Adipocyte (in vitro differentiated cells): Measurements from ENCODE around the gene PDE11A.
A peak's percentile ranks its signal among the peaks of the same experiment; 100 is the strongest.
"Not testable (repeated sequence)": the region's sequence is repeated elsewhere in the genome, so short reads cannot be mapped to it uniquely, and the experiment has no call there.

Experiments used
- DNase-seq: peaks from one replicate; pipeline ENCODE4 v3.0.0-alpha.2; 2015; ENCODE audit warnings: low read depth
- H3K27me3 ChIP-seq: replicated peaks from 2 replicates; pipeline ENCODE4 v1.7.0; 2013; ENCODE audit warnings: mild to moderate bottlenecking, low read length, moderate library complexity; ENCODE audit not compliant: control insufficient read depth, insufficient read depth
- H3K36me3 ChIP-seq: 2 replicates; pipeline ENCODE4 v1.7.0; 2013; ENCODE audit warnings: low read length, mild to moderate bottlenecking, moderate library complexity; ENCODE audit not compliant: control insufficient read depth, insufficient read depth, severe bottlenecking
- H3K4me1 ChIP-seq: 2 replicates; pipeline ENCODE4 v1.7.0; 2013; ENCODE audit warnings: mild to moderate bottlenecking, low read length, moderate library complexity; ENCODE audit not compliant: control insufficient read depth, insufficient read depth
- H3K4me3 ChIP-seq: 2 replicates; pipeline ENCODE4 v1.7.0; 2013; ENCODE audit warnings: mild to moderate bottlenecking, low read length, moderate library complexity
- H3K9ac ChIP-seq: 2 replicates; pipeline ENCODE4 v1.7.0; 2013; ENCODE audit warnings: mild to moderate bottlenecking, low read length, moderate library complexity
- H3K9me3 ChIP-seq: 2 replicates; pipeline ENCODE4 v1.7.0; 2013; ENCODE audit warnings: mild to moderate bottlenecking, low read length, moderate library complexity; ENCODE audit not compliant: control insufficient read depth

PDE11A gene

GRCh38 chr2:178072000-178072382 lies 586 bp downstream of the PDE11A start:
- Histone ChIP-seq H3K4me3 (peak overlapping the region; percentile 82), H3K36me3 (no peaks in the 10 kb centered on the region), H3K4me1 (peaks cover 8% of the 10 kb centered on the region), H3K9ac (no peak overlapping the region), H3K9me3 (no peaks in the 10 kb centered on the region), H3K27me3 (no peaks in the 10 kb centered on the region)
- DNase-seq: no peak

- Histone ChIP-seq H3K4me3 (no peak overlapping the region), H3K9ac (no peak overlapping the region), H3K36me3 (no peaks in the 10 kb centered on the region), H3K4me1 (peaks cover 8% of the 10 kb centered on the region), H3K9me3 (no peaks in the 10 kb centered on the region), H3K27me3 (no peaks in the 10 kb centered on the region)
- DNase-seq: no peak
Measured at GRCh38 chr2:178070824-178071223, 1.8 kb downstream of the PDE11A start.

- H3K4me1 ChIP-seq: peaks cover 8% of the 10 kb centered on the region
- H3K27me3 ChIP-seq: no peaks in the 10 kb centered on the region
- DNase-seq: no peak
- no peaks in the 10 kb centered on the region for H3K36me3 ChIP-seq
- no peaks in the 10 kb centered on the region for H3K9me3 ChIP-seq
- no peak overlapping the region for H3K4me3 ChIP-seq
- no peak overlapping the region for H3K9ac ChIP-seq
Measured at GRCh38 chr2:178069551-178069950, 3.0 kb downstream of the PDE11A start.

- Histone ChIP-seq H3K36me3 (no peaks in the 10 kb centered on the region), H3K9ac (no peak overlapping the region), H3K4me3 (no peak overlapping the region), H3K9me3 (no peaks in the 10 kb centered on the region), H3K27me3 (no peaks in the 10 kb centered on the region), H3K4me1 (peaks cover 8% of the 10 kb centered on the region)
- no peak for DNase-seq
Measured at GRCh38 chr2:178068823-178069454, 3.6 kb downstream of the PDE11A start.

- DNase-seq: no peak
Measured at GRCh38 chr2:178066890-178067669, 5.5 kb downstream of the PDE11A start.

GRCh38 chr2:178066324-178066723 lies 6.3 kb downstream of the PDE11A start:
- Histone ChIP-seq H3K9ac (no peak overlapping the region), H3K9me3 (no peaks in the 10 kb centered on the region), H3K4me3 (no peak overlapping the region), H3K36me3 (no peaks in the 10 kb centered on the region), H3K27me3 (no peaks in the 10 kb centered on the region), H3K4me1 (no peaks in the 10 kb centered on the region)
- no peak for DNase-seq

More at GRCh38 chr2:178066890-178067669, 5.5 kb downstream of the PDE11A start:
- no peaks in the 10 kb centered on the region for H3K9me3 ChIP-seq
- no peak overlapping the region for H3K9ac ChIP-seq
- H3K4me3 ChIP-seq: no peak overlapping the region
- no peaks in the 10 kb centered on the region for H3K4me1 ChIP-seq
- H3K27me3 ChIP-seq: no peaks in the 10 kb centered on the region
- H3K36me3 ChIP-seq: no peaks in the 10 kb centered on the region

- no peaks in the 10 kb centered on the region for H3K27me3 ChIP-seq
- DNase-seq: no peak
Measured at GRCh38 chr2:178059681-178060080, 12.9 kb downstream of the PDE11A start.

GRCh38 chr2:178059111-178059510 lies 13.5 kb downstream of the PDE11A start:
- H3K9me3 ChIP-seq: no peaks in the 10 kb centered on the region
- H3K27me3 ChIP-seq: no peaks in the 10 kb centered on the region
- DNase-seq: no peak
- no peaks in the 10 kb centered on the region for H3K36me3 ChIP-seq
- no peak overlapping the region for H3K4me3 ChIP-seq
- H3K9ac ChIP-seq: no peak overlapping the region
- no peaks in the 10 kb centered on the region for H3K4me1 ChIP-seq

More at GRCh38 chr2:178059681-178060080, 12.9 kb downstream of the PDE11A start:
- Histone ChIP-seq H3K9ac (no peak overlapping the region), H3K36me3 (no peaks in the 10 kb centered on the region), H3K9me3 (no peaks in the 10 kb centered on the region), H3K4me3 (no peak overlapping the region), H3K4me1 (no peaks in the 10 kb centered on the region)

GRCh38 chr2:178057179-178057680 lies 15.3 kb downstream of the PDE11A start:
- Histone ChIP-seq H3K4me3 (no peak overlapping the region), H3K9ac (no peak overlapping the region), H3K4me1 (no peaks in the 10 kb centered on the region)

GRCh38 chr2:178056345-178056744 lies 16.2 kb downstream of the PDE11A start:
- Histone ChIP-seq H3K4me3 (no peak overlapping the region), H3K27me3 (no peaks in the 10 kb centered on the region), H3K9me3 (no peaks in the 10 kb centered on the region), H3K36me3 (no peaks in the 10 kb centered on the region), H3K9ac (no peak overlapping the region), H3K4me1 (no peaks in the 10 kb centered on the region)
- no peak for DNase-seq

More at GRCh38 chr2:178057179-178057680, 15.3 kb downstream of the PDE11A start:
- Histone ChIP-seq H3K27me3 (no peaks in the 10 kb centered on the region), H3K9me3 (no peaks in the 10 kb centered on the region), H3K36me3 (no peaks in the 10 kb centered on the region)
- no peak for DNase-seq

- not testable (repeated sequence) for DNase-seq
Measured at GRCh38 chr2:178051257-178051656, 21.3 kb downstream of the PDE11A start.

More at GRCh38 chr2:178051257-178051656, 21.3 kb downstream of the PDE11A start:
- not testable (repeated sequence) for H3K9ac ChIP-seq, H3K27me3 ChIP-seq, H3K4me3 ChIP-seq, H3K36me3 ChIP-seq, H3K4me1 ChIP-seq, H3K9me3 ChIP-seq
